ENCODE data around the gene PRSS16.

PRSS16 gene

DNA sequence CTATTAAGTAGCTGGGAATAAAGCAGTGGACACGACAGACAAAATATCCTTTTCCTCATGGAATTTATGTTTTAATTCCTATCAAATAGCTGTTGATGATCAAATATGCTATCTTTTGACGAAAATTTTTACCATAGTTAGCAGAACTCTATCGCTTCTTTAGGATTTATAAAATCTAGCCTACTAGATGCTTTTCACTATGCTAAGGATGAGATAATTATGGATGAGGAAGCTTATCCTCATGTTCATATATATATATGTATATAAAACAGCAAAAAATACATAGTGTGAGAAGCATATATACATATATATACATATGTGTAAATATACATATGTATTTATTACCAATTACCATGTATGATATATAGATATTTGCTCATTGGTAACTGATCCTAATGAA lies 12.9 kb upstream of the PRSS16 start:
- TF ChIP-seq, protein P1, sequence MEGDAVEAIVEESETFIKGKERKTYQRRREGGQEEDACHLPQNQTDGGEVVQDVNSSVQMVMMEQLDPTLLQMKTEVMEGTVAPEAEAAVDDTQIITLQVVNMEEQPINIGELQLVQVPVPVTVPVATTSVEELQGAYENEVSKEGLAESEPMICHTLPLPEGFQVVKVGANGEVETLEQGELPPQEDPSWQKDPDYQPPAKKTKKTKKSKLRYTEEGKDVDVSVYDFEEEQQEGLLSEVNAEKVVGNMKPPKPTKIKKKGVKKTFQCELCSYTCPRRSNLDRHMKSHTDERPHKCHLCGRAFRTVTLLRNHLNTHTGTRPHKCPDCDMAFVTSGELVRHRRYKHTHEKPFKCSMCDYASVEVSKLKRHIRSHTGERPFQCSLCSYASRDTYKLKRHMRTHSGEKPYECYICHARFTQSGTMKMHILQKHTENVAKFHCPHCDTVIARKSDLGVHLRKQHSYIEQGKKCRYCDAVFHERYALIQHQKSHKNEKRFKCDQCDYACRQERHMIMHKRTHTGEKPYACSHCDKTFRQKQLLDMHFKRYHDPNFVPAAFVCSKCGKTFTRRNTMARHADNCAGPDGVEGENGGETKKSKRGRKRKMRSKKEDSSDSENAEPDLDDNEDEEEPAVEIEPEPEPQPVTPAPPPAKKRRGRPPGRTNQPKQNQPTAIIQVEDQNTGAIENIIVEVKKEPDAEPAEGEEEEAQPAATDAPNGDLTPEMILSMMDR (conservative IDR thresholded peaks at IDR 0.05; ENCODE audit: control insufficient read depth, insufficient read depth, low read depth, low read length) = no peak
- no peak for DNase-seq (ENCODE audit: low read depth)
- H3K4me3 ChIP-seq (ENCODE audit: control insufficient read depth, low read depth, low read length) = no peak overlapping the region

DNA sequence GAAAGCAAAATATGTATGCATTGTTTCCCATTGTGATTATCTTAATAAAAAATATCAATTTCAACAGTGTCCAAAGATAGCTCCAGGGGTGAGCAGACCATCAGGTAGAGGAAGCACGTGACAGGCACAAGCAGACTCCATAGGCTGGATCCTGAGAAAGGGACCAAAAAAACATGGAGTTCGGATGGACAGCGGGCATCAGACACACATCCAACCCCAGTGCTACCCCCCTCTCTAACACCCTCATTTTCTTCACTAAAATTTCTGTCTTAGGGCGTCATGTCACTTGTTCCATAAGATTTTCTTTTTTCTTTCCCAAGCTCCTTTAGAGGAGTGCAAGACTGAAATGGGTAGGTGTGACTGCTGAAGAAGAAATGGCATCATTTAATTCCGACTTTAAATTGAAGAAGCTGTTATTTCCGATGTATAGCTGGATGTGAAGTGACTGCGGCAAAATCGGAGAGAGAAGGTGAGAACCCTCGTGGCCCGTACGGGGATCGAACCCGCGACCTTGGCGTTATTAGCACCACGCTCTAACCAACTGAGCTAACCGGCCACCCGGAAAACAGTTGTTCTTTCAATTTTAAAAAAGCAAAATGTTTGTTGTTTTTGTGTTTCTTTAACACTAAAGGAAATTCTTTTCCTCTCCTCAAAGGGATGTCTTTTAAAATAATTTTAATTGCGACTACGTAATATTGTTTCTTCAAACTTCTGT lies 10.3 kb upstream of the PRSS16 start:
- TF ChIP-seq, protein P1 (conservative IDR thresholded peaks at IDR 0.05; ENCODE audit: control insufficient read depth, insufficient read depth, low read depth, low read length) = no peak
- DNase-seq (ENCODE audit: low read depth) = peak; percentile 73
- H3K4me3 ChIP-seq (ENCODE audit: control insufficient read depth, low read depth, low read length) = peak overlapping the region; percentile 50

DNA sequence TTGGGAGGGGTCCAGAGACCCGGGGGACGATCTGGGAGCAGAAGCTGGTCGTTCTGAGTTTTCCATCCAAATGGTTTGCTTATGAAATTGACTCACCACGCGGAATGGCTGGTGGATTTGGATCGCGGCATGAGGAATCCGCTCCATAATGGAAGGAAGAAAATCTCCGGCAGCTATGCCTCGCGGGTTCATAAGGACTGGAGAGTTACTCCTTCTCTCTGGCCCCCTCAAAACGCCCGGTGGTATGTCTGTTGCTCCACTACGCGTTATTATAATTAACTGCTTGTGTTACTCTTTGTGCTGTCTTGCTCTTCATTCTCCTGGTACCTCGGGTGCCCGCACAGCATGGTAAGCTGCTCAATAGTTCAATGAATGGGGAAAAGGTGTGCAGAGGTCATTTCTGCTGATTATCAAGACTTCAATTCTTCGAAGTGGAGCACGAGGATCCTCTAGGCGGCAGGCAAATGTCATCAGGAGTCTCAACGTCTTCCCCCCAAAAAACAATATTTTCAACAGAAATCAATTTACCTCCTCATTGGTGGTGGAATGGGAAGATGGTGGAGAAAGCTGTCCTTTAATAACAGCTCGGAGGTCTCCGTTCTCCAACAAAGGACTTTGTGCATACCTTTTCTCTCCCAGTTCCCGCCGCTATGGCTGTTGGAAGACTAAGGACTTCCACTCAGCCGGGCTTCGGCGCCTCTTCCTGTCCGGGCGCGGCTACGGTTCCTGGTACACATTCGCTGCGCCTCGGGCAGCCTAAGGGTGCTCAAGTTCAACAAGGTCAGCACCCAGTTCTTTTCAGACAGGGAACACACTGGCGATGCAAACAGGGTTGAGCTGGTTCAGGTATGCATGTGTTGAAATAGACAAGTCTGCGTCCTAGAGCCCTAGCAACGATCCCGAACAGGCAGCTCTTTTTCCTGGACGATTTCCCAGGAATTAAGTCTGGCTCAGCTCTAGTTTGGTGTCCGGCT lies 9.2 kb upstream of the PRSS16 start:
- DNase-seq (ENCODE audit: low read depth) = no peak
- TF ChIP-seq, protein P1 (conservative IDR thresholded peaks at IDR 0.05; ENCODE audit: control insufficient read depth, insufficient read depth, low read depth, low read length) = no peak
- peak overlapping the region; percentile 50 for H3K4me3 ChIP-seq (ENCODE audit: control insufficient read depth, low read depth, low read length)

DNA sequence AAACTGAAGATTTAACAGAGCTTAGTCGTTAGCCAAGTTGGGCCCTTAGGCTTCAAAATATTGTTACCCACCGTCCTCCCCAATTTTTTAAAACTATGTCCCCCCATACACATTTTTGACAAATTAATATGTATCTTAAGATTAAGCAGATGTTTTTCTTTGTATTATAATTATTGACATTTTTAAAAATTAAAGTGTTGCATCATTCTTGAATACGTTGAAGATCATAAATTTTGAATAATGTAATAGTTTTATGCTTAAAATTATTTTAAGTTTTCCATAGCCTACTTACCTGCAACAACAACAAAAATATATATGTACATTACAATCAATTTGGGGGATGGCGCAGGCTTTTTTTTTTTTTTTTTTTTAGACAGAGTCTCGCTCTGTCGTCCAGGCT lies 8.2 kb upstream of the PRSS16 start:
- TF ChIP-seq, protein P1 (conservative IDR thresholded peaks at IDR 0.05; ENCODE audit: control insufficient read depth, insufficient read depth, low read depth, low read length) = no peak
- H3K4me3 ChIP-seq (ENCODE audit: control insufficient read depth, low read depth, low read length) = no peak overlapping the region
- no peak for DNase-seq (ENCODE audit: low read depth)

DNA sequence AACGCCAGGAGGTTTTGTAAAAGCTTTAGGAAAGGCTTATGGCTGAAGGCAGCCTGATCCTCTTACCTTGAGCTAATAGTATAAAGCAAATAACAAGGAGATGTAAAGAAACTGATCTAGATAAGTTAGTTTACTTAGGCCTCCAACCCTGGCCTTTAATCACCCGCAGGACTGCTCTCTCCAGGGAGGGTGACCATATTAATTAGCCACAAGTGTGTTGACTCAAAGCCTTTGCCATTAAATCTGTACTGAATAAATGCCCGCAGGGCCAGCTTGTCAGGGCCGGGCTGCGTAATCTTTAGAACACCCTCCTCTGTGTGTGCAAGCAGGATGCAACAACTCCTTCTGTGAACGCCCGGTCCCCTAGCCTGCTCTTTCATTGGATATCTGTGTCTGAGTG lies 6.1 kb upstream of the PRSS16 start:
- TF ChIP-seq, protein P1 (conservative IDR thresholded peaks at IDR 0.05; ENCODE audit: control insufficient read depth, insufficient read depth, low read depth, low read length) = no peak
- no peak overlapping the region for H3K4me3 ChIP-seq (ENCODE audit: control insufficient read depth, low read depth, low read length)
- no peak for DNase-seq (ENCODE audit: low read depth)

DNA sequence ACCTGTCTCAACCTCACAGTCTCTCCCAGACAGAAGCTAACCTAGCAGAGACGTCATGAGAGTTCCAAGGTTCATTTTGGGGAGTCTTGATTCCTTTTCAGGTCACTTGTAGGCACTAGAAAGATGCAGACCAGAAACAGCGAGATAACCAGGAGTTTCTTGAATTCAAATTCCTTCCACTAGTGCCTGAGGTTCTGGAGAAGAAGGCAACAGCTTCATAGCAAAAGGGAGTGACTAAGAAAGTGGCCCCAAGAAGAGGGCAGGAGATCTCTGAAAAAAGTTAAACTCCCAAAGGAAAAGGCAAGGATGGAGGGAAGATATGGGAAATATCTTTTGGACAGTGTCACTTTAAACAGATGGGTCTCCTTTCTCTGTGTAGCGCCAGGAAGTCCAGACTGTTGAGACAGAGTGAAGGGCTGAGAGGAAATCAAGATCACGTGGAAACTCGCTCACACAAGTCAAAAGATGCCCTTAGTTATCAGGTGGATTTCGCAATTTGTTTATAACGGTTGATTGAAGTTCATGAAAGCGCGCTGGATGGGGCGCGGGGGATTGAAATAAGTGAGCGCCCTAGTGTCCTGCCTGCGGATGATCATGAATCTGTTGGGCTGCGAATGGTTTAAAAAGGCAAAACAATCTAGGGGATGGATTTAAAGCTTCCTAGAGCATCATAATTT lies 4.8 kb upstream of the PRSS16 start:
- TF ChIP-seq, protein P1 (conservative IDR thresholded peaks at IDR 0.05; ENCODE audit: control insufficient read depth, insufficient read depth, low read depth, low read length) = no peak
- H3K4me3 ChIP-seq (ENCODE audit: control insufficient read depth, low read depth, low read length) = no peak overlapping the region
- DNase-seq (ENCODE audit: low read depth) = no peak
